Measurements from ENCODE around the gene MYO1A.

MYO1A gene

DNA sequence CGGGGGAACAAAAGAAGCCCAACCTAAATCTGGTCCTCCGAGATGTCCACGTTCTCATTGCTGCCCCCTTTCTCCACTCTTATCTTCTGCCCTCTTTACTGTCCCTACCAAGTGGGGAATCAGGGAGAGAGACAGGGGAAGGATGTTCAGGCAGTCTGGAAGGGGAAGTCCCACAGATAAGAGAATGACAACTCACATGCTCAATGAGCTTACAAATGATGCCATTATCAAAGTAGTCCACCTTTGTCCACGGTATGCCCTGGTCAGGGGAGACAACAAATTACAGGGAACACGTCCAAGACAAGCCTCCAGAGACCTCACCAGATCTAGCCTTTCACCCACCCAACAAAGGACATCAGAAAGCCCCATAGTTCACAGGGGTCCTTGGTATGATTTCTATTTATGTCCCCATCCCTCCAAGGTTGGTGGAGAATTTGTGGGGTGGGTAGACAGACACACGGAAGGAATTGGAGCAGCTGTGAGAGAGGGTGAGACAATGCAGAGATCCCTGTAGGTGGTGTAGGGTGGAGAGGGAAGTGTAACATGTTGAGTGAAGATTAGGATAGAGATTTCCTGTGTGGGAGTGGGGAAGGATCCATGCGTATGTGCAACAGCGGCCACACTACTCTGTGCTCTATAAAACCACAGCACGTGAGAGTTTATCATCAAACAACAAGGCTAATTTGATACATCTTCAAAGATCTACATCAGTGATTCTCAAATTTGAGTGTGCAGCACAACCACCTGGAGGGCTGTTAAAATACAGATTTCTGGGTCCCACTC lies 10.7 kb downstream of the MYO1A start:
- no peak overlapping the region for H3K4me3 ChIP-seq (replicated peaks; ENCODE audit: low read depth, low read length)
- H3K27me3 ChIP-seq (replicated peaks; ENCODE audit: control insufficient read depth, insufficient read depth, low read length) = no peaks in the 10 kb centered on the region
- no peaks in the 10 kb centered on the region for H3K36me3 ChIP-seq (ENCODE audit: control insufficient read depth, insufficient read depth, low read length)
- DNase-seq (ENCODE audit: extremely low read depth, insufficient read length) = no peak
- TF ChIP-seq, protein P1, sequence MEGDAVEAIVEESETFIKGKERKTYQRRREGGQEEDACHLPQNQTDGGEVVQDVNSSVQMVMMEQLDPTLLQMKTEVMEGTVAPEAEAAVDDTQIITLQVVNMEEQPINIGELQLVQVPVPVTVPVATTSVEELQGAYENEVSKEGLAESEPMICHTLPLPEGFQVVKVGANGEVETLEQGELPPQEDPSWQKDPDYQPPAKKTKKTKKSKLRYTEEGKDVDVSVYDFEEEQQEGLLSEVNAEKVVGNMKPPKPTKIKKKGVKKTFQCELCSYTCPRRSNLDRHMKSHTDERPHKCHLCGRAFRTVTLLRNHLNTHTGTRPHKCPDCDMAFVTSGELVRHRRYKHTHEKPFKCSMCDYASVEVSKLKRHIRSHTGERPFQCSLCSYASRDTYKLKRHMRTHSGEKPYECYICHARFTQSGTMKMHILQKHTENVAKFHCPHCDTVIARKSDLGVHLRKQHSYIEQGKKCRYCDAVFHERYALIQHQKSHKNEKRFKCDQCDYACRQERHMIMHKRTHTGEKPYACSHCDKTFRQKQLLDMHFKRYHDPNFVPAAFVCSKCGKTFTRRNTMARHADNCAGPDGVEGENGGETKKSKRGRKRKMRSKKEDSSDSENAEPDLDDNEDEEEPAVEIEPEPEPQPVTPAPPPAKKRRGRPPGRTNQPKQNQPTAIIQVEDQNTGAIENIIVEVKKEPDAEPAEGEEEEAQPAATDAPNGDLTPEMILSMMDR (IDR thresholded peaks at IDR 0.05; ENCODE audit: insufficient read depth, low read length, poor library complexity, severe bottlenecking) = no peak

DNA sequence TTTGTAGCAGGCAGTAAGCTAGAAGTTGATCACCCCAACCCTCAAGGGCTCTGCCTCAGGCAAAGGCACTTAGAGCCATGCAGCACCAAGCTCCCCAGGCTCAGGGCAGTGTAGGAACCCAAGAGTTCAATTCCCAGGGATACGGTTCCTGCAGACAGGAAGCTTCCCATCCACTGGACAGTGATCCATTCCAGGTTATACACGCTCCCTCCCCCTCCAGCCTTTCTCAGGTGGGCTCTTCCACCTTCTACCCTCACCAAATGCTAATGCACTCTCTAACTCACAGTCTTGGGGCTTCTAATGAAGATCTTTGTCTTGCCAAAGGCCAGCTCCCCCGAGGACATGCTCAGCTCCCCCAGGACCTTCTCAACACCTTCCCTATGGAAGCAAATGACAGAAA lies 12.7 kb downstream of the MYO1A start:
- Histone ChIP-seq H3K27me3 (replicated peaks; ENCODE audit: control insufficient read depth, insufficient read depth, low read length) (no peaks in the 10 kb centered on the region), H3K36me3 (ENCODE audit: control insufficient read depth, insufficient read depth, low read length) (no peaks in the 10 kb centered on the region), H3K4me3 (replicated peaks; ENCODE audit: low read depth, low read length) (no peak overlapping the region)
- TF ChIP-seq, protein P1 (IDR thresholded peaks at IDR 0.05; ENCODE audit: insufficient read depth, low read length, poor library complexity, severe bottlenecking) = no peak
- DNase-seq (ENCODE audit: extremely low read depth, insufficient read length) = no peak

DNA sequence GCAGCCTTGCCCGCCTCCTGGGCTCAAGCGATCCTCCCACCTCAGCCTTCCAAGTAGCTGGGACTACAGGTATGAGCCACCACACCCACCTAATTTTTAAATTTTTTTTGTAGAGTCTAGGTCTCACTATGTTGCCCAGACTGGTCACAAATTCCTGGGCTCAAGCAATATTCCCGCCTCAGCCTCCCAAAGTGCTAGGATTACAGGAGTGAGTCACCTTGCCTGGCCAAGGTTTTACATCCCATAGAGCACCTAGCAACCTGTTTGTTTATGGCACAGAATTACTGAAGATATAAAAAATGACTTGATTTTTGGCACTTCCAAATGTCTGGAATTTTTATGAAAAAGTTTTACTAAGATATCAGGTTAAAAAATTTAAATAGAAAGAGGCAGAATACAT lies 16.5 kb downstream of the MYO1A start:
- Histone ChIP-seq H3K4me3 (replicated peaks; ENCODE audit: low read depth, low read length) (no peak overlapping the region), H3K36me3 (ENCODE audit: control insufficient read depth, insufficient read depth, low read length) (no peaks in the 10 kb centered on the region), H3K27me3 (replicated peaks; ENCODE audit: control insufficient read depth, insufficient read depth, low read length) (no peaks in the 10 kb centered on the region)
- TF ChIP-seq, protein P1 (IDR thresholded peaks at IDR 0.05; ENCODE audit: insufficient read depth, low read length, poor library complexity, severe bottlenecking) = no peak
- no peak for DNase-seq (ENCODE audit: extremely low read depth, insufficient read length)

DNA sequence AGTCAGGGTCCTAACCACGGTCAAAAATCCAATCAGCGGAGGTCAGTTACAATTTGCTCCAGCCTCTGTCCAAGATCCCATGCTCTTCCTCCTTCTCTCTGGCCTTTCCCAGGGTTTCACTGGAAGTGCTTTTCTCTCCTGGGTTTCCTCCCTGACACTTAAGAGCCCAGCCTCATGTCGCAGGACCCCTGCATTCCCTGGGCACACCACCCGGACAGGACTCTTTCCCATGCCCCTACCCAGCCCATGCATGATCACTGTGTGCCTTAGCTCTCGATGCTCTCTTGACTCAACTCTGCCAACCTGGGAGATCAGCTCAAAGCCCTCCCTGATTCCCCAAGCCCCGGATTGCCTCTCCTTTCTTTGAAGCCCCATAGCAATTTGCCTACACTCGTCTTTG lies 18.1 kb downstream of the MYO1A start:
- TF ChIP-seq, protein P1 (IDR thresholded peaks at IDR 0.05; ENCODE audit: insufficient read depth, low read length, poor library complexity, severe bottlenecking) = no peak
- H3K4me3 ChIP-seq (replicated peaks; ENCODE audit: low read depth, low read length) = no peak overlapping the region
- DNase-seq (ENCODE audit: extremely low read depth, insufficient read length) = no peak
- no peaks in the 10 kb centered on the region for H3K27me3 ChIP-seq (replicated peaks; ENCODE audit: control insufficient read depth, insufficient read depth, low read length)
- H3K36me3 ChIP-seq (ENCODE audit: control insufficient read depth, insufficient read depth, low read length) = no peaks in the 10 kb centered on the region

DNA sequence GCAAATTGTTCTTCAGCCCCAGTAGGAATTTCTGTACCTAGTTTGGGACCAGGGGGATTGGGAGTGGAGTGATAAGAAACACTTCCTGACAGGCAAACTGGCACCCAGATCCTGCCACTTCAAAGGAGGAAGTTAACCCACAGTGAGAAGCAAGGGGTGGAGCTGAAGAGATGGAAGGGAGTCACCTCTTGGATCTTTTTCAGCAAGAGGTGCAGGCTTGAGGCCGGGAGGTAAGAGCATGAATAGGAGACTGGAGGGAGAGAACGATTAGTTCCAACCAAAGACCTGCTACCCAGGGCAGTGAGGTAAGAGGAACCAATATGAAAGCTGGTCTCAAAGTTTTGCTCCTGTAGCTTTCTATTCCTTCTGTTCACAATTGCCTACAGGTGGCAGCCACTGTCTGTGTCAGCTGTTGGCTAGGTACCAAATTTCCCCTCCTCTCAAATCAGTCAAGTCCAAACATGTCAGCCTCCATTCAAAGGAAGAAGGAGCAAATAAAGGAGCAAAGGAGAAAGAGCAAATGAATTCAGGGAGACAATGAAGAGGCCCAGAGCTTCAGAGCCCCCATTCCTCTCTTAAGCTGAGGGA lies 18.7 kb downstream of the MYO1A start:
- no peaks in the 10 kb centered on the region for H3K27me3 ChIP-seq (replicated peaks; ENCODE audit: control insufficient read depth, insufficient read depth, low read length)
- no peaks in the 10 kb centered on the region for H3K36me3 ChIP-seq (ENCODE audit: control insufficient read depth, insufficient read depth, low read length)
- TF ChIP-seq, protein P1 (IDR thresholded peaks at IDR 0.05; ENCODE audit: insufficient read depth, low read length, poor library complexity, severe bottlenecking) = peak; percentile 43
- no peak overlapping the region for H3K4me3 ChIP-seq (replicated peaks; ENCODE audit: low read depth, low read length)
- DNase-seq (ENCODE audit: extremely low read depth, insufficient read length) = no peak
